ENCODE measurements around the gene TXNDC11.

Gene TXNDC11

GRCh38 chr16:11630046-11630767 lies 112.5 kb downstream of the TXNDC11 start:
- DNase-seq (ENCODE audit: low read depth, low spot score): no peak

Measured in astrocyte of the hippocampus (primary cell).